AG10803 (cell line): ENCODE results near the gene ROGDI.

Experiments
- DNase-seq: peaks from one replicate; pipeline ENCODE4 v3.0.0; 2010; ENCODE audit warnings: low read depth
- H3K4me3 ChIP-seq: 2 replicates; pipeline ENCODE4 v1.5.1; 2011; ENCODE audit warnings: mild to moderate bottlenecking, low read length, control low read depth
- TF ChIP-seq, protein P1 (sequence below): conservative IDR thresholded peaks from 2 replicates; pipeline ENCODE4 v1.5.1; 2011; ENCODE audit warnings: mild to moderate bottlenecking, low read length, control low read depth, inconsistent platforms

The ROGDI gene

DNA sequence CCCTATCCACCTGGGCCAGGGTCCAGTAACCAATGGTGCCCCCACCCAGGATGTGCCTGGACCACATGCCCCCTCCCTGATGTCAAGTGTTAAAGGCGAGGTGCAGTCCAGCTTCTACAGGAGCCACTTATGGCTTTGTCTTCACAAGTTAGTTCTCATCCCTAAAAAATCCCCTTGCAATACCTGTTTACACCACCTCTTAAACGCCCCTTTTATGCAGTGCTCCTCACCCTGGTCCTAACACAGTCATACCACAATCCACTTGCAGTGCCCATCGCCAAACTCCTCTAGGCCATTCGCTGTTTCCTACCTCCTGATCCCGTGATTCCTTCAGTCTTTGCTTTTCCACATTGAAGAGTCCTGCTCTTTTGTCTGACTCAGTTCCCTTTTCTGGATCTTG, 37.5 kb upstream of the ROGDI start:
- DNase-seq, result no peak
- H3K4me3 ChIP-seq, result no peak overlapping the region
- TF ChIP-seq, protein P1, sequence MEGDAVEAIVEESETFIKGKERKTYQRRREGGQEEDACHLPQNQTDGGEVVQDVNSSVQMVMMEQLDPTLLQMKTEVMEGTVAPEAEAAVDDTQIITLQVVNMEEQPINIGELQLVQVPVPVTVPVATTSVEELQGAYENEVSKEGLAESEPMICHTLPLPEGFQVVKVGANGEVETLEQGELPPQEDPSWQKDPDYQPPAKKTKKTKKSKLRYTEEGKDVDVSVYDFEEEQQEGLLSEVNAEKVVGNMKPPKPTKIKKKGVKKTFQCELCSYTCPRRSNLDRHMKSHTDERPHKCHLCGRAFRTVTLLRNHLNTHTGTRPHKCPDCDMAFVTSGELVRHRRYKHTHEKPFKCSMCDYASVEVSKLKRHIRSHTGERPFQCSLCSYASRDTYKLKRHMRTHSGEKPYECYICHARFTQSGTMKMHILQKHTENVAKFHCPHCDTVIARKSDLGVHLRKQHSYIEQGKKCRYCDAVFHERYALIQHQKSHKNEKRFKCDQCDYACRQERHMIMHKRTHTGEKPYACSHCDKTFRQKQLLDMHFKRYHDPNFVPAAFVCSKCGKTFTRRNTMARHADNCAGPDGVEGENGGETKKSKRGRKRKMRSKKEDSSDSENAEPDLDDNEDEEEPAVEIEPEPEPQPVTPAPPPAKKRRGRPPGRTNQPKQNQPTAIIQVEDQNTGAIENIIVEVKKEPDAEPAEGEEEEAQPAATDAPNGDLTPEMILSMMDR, result no peak

DNA sequence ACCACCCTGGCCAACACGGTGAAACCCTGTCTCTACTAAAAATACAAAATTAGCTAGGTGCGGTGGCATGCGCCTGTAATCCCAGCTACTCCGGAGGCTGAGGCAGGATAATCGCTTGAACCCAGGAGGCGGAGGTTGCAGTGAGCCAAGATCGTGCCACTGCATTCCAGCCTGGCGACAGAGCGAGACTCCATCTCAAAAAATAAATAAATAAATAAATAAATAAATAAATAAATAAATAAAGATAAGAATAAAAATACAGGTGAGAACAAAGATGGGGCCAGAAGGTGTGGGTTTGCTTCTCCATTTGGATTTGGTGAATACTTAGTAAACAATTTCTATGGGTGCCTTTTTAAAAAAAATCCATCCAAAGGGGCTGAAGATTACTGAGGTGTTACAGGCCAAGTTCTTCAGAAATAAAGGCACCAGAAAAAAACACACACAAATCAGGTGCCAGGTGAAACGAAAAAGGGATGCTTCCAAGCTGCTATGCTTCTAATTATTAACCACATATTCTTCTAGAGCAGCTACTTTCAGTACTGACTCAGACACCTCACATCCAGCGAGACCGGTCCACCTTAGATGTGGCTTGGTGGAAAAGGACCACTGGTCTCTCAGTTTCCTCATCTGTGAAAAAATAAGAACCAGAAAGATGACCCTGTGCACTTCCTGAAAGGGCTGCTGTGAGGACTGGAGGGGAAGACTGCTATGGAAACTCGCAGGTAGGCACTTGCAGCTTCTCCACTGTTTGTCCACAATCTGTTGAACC, 35.5 kb upstream of the ROGDI start:
- no peak for DNase-seq
- H3K4me3 ChIP-seq, result no peak overlapping the region
- TF ChIP-seq, protein P1, result no peak

DNA sequence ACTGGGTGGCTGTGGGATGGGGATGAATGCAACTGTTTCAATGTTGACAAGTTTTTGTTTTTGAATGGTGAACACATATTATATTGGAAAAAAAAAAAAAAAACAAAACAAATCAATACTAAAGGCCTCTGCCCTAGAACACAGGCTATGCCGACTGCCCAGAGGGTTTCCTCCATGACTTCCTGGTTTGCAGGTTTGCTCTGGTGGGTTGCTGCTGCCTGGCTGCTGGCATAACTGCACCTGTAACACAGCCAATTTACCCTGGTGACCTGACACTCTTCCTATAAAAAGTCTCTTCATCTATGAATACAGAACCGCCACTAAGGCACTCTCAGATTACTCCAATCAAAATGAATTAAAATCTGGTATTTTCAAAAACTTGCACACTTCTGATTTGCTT, 34.3 kb upstream of the ROGDI start:
- no peak overlapping the region for H3K4me3 ChIP-seq
- TF ChIP-seq, protein P1, result no peak
- DNase-seq, result no peak

DNA sequence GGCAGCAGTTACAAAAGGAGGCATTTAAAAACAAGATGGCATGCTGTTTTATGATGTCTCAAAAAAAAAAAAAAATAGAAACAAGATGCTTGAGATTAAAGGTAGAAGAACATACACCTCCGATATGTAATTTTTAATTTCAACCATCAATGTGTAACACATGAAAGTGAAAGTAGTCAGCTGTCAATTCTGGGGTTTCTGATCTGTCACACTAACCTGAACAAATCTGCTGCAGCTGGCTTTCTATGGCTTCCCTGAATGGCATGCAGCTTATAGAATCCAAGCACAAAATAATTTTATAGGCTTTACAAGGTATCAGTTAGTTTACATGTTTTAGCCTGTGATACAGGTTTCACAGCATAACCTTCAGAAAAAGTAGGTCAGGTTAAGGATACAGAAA, 31.2 kb upstream of the ROGDI start:
- TF ChIP-seq, protein P1, result no peak
- no peak overlapping the region for H3K4me3 ChIP-seq
- DNase-seq, result no peak

DNA sequence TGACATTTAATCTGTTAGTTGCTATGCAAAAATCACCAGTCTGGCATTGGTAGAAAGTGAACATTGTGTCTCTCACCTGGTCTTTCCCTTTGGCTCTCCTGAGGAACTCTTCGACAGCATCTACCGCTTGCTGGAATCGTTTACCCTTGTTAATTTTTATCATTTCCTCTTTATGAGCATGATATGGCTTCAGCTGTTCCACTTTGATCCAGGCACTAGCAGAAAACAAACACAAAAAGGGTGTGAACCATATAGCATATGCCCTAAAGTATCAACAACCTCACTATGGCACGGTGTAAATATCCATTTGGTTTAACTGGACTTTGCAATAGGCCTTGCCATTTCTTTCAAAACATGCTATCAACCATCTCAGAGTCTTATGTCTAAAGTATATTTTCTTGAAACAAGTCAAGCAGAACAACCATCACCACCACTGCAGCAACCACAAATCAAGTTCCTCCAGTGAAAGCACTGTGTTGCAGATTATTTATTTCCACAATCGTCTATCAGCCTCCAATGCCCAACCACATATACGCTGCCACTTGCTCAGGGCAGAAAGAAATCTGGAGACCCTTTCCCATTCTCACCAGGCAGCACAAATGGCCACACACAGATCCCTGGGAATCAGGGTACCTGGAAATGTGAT, 30.4 kb upstream of the ROGDI start:
- H3K4me3 ChIP-seq, result no peak overlapping the region
- TF ChIP-seq, protein P1, result no peak
- no peak for DNase-seq

DNA sequence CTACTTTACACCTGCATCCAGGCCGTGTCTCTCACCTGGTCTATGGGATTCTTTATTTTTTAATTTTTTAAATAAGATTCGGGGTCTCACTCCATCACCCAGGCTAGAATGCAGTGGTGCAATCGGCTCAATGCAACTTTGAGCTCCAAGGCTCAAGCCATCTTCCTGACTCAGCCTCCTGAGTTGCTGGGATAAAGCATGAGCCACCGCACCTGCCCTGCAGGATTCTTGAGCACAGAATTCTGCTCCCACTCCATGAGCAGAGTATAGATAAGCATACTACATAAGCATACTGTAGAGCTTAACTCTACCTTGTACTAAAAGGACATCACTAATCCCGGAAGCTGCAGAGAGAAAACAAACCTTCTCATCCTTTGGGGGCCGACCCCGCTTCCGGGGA, 29.2 kb upstream of the ROGDI start:
- TF ChIP-seq, protein P1, result no peak
- no peak overlapping the region for H3K4me3 ChIP-seq
- DNase-seq, result no peak

DNA sequence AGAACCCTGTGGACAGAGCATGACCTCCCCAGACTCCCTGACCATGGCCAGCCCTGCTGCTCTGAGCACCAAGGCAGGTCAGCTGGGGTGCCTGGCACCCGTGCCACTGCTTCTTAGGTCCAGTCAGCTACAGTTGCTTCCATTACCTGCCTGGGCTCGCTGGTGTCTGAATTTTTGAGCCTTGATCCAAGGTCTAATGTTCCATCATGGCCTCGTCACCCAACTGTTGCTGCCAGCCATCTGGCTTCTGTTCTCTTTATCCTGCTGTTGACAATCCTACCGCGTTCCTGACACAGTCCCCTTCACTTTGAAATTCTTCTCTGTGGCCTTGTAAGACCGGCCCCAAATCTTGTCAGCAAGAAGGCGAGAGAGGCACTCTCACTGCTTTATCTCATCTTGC, 28.0 kb upstream of the ROGDI start:
- H3K4me3 ChIP-seq, result no peak overlapping the region
- no peak for DNase-seq
- TF ChIP-seq, protein P1, result no peak
